Keratinocyte (primary cell): ENCODE data around the gene PHACTR1.

Experiments
- CTCF ChIP-seq, 3 experiments: IDR thresholded peaks in 1 of 3; conservative IDR thresholded peaks in 1 of 3; optimal IDR thresholded peaks in 1 of 3; 2 replicates in 2 of 3; 3 replicates in 1 of 3; pipeline versions ENCODE3 to v1.5.1; 2011; ENCODE audit warnings: low read length in 3 of 3, mild to moderate bottlenecking in 3 of 3, moderate library complexity in 2 of 3, control low read depth in 1 of 3, inconsistent platforms in 1 of 3; ENCODE audit not compliant: insufficient read depth in 2 of 3; ENCODE audit errors: extremely low read depth in 1 of 3
- EZH2 ChIP-seq: IDR thresholded peaks from one replicate; pipeline ENCODE4 v1.6.1; 2012; ENCODE audit warnings: inconsistent platforms, mild to moderate bottlenecking, low read length, moderate library complexity

DNA sequence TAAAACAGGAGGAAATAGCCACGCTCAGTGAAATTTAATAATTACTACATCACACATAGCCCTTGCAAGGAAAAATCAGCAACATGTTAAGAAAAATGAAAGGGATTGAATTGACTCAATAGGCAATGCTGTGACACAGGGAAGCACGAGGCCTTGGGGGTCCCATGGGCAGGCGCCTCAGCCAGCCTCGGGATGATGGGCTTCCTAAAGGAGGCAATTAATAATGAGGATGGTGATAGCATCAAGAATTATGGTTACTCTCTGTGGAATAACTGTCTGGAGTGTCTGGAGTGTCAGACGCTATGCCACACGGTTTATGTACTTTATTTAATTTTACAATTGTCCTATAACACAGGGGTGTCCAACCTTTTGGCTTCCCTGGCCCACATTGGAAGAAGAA is 481.6 kb downstream of the PHACTR1 start:
- TF ChIP-seq CTCF (optimal IDR thresholded peaks at IDR 0.05 in 1 of 3, IDR thresholded peaks at IDR 0.05 in 1 of 3, conservative IDR thresholded peaks at IDR 0.05 in 1 of 3; ENCODE audit: extremely low read depth in 1 of 3, insufficient read depth in 2 of 3, low read length in 3 of 3) (no peak), EZH2 (no peak)
